Activated CD8-positive, alpha-beta memory T cell treated with anti-CD3 and anti-CD28 coated beads for 4 hours (primary cell): Measurements from ENCODE around the gene DAZAP1.
A peak's percentile ranks its signal among the peaks of the same experiment; 100 is the strongest.
"Not testable (repeated sequence)": the region's sequence is repeated elsewhere in the genome, so short reads cannot be mapped to it uniquely, and the experiment has no call there.

Source experiments
- DNase-seq, 2 donors: peaks; one replicate each; pipeline ENCODE4 v3.0.0-alpha.2; 2020; ENCODE audit warnings: low read depth in 2 of 2

The DAZAP1 gene

GRCh38 chr19:1472231-1473084 is 65.1 kb downstream of the DAZAP1 start:
- no peak for DNase-seq

DNA sequence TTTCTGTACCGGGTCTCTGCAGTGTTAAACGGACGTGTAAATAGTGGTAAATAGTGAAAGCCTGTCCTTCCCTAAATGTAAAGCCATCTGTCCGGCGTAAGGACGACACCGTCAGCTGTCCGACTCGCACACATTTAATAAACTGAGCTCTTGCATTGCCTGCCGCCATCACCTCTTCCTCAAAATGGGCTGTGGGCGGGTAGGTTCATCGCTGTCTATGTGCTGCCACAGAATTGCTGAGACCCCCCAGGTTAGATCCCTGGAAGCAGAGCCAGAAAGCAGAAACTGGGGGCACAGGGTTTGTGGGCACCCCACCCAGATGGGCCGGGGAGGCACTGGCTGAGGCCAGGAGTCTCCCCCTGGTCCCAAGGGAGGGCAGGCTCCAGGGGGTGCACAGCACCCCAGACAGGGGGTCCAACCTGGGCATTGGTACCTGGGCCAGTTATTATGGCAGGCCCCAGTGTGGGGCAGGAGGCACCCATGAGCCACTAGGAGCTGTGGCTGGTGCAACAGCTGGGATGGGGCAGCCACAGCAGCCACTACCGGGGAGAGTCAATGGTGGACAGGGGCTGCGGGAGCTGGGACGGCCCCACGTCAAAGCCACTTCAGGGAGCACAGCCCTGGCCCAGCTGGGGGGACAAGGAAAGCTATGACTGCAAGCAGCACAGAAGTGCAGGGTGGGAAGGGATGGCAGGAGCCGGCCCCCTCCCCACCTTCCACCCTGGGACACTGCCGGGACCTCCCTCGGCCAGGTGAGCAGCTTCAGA is 65.9 kb downstream of the DAZAP1 start:
- DNase-seq, result no peak

- no peak for DNase-seq
Observed at GRCh38 chr19:1474011-1474764, 66.8 kb downstream of the DAZAP1 start.

DNA sequence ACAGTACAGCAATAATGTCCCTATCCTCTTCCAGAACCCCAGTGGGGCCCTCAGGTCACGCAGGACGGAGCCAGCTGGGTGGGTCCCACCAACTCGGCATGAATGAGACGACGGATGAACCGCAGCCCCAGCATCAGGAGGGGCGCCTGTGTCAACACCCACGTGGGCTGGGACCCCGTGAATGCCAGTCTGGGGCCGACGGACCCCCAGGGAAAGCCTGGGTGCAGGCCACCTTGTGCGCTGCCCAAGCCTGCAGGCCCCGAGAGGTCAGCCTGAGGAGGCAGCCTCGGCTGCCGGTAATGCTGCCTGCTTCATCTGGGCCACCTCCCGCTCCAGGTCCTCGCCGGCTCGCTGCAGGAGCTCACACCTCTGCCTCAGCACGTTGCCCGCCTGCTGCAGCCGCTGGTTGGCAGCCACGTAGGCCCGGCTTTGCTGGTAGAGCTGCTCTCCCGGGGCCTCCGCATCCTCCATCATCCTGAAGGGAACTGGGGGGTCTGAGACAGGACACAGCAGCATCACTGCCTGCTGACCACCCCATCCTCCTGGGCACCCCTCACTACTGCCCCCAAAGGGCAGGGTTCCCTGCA is 67.5 kb downstream of the DAZAP1 start:
- no peak for DNase-seq

DNA sequence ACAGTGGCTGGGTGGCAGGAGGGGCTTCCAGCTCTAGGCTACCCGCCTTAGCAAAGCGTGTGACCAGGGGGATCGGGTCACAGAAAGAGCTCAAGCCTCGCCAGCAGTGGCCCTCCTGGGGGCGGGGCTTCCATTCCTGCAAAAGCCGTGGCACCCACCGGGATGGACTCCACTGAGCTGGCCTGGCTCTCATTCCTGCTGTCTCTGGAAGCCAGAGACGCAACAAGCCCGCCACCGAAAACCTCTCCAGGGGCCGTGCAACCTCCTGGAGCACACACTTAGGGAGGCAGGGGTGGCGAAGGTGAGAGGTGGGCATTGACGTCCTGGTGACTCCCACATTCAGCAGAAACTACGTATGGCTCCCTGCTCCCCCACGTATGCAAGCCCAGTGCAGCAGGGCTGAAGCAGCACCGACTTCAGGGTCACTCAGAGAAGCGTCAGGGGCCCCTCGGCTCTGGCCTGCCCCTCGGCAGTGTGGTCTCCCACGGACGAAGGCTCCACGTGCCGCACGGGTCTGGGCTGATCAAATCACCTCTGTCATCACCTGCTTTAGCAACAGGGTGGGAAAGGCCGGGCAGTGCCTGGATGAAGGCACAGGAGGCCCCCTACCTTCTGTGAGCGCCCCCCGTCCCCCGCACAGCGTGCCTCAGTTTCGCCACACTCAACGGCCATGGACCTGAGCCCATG is 68.5 kb downstream of the DAZAP1 start:
- DNase-seq, result no peak

GRCh38 chr19:1477056-1477455 is 69.7 kb downstream of the DAZAP1 start:
- DNase-seq, result not testable (repeated sequence)

- DNase-seq, result peak; percentile 85 to 87
Observed at GRCh38 chr19:1478934-1479707, 71.7 kb downstream of the DAZAP1 start, which contains the start of gene C19orf25. Gene C19orf25 (minus strand): TSS chr19:1479215. CDS start chr19:1478903, 312 bp downstream.

DNA sequence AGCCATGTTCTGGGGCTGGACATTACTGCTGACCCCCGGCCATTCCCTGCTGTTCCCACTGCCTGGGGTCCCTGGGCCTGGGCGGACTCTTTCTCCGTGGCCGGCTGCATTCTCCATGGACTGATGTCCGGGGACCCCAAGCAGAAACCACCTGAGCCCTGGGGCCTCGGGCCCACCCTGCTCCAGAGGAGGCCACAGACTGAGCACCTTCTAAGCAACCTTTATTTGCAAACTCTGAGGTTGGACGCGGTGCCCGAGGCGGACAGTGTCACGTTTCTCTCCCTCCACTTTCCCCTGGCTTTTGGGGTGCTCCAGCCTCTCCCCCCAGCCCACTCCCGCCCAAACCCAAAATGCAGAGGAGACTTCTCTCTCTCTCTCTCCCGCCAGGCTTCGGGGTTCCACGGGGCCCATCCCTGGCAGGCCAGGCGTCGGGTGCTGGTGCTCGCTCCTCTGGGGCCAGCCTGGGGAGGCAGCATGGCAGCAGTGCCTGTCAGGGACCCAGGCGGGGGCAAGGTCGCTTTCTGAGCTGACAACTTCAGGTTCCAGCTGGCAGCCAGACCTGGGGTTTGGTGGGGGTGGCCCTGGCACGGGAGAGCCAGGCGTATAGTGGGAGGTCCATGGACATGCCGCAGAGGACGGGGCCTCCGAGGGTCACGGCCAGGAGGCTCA is 74.0 kb downstream of the DAZAP1 start:
- DNase-seq, result no peak

- no peak for DNase-seq
Observed at GRCh38 chr19:1481893-1482360, 74.5 kb downstream of the DAZAP1 start.

- no peak for DNase-seq
Observed at GRCh38 chr19:1482361-1483130, 75.2 kb downstream of the DAZAP1 start.

DNA sequence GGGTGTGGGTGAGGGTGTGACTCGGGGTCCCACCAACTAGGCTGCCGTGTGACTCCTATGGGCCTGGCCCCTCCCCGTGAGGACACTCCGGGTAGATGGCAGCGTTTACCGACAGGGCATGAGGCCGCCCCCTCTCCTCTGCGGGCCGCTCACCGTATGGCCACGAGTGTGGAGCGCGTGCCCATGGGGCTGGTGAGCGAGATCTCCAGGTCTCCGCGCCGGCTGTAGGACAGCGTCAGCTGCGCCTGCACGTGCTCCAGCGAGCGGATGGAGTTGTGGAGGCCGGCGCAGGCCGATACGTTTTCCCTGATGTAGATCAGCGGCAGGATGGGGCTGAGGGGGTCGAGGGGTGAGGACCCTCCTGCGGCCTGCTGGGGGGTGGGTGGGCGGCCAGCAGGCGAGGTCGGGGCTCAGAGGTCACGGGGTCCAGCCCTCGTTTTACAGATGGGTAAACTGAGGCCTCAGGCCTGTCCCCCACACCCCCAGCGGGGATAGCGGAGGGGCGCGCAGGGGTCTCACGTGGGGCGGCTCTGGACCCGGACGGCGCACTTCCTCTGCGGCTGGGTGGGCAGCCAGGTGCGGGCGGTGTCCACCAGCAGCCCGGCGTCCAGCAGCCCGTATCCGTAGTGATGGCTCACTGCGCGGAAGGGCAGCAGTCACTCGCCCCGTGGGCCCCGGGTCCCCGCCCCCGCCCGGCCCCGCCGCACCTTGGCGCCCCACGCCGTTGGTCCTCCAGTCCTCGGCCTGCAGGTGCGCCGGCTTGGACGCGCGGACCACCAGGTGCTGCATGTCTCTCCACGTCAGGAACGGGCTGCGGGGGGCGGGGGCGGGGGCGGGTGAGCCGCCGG is 76.0 kb downstream of the DAZAP1 start:
- DNase-seq, result no peak

DNA sequence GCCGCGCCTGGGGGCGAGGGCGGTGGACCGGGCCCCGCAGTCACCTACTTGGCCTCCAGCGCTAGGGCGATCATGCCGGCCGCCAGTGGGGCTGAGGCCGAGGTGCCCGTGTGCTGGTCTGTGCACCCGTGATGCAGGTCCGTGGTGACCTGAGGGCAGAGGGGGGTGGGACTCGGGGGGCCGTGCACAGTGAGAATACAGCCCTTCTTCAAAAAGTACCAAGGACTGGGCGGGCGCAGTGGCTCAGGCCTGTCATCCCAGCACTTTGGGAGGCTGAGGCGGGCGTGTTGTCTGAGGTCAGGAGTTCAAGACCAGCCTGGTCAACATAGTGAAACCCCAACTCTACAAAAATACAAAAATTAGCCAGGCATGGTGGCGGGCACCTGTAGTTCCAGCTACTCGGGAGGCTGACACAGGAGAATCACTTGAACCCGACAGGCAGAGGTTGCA is 76.6 kb downstream of the DAZAP1 start:
- DNase-seq, result no peak
